ENCODE results near the gene KDM1A.
A peak's percentile ranks its signal among the peaks of the same experiment; 100 is the strongest.

Gene KDM1A

DNA sequence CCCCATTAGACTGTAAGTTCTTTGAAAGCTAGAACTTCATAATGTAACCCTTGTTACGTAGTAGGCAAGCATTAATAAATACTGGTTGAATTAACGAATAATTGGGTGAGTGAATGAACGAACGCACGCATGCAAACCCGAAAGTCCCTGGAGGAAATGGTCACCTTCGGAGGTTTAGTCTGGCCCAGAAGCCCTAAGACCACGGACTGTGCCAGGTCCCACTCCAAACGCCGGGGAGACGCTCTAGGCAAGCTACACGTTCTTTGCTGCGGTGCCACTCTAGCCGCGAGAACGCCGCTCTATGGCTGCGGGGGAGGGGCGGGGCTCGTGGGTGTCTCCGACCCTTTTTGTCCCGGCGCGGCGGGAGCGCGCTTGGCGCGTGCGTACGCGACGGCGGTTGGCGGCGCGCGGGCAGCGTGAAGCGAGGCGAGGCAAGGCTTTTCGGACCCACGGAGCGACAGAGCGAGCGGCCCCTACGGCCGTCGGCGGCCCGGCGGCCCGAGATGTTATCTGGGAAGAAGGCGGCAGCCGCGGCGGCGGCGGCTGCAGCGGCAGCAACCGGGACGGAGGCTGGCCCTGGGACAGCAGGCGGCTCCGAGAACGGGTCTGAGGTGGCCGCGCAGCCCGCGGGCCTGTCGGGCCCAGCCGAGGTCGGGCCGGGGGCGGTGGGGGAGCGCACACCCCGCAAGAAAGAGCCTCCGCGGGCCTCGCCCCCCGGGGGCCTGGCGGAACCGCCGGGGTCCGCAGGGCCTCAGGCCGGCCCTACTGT, at the start of gene KDM1A:
Gene KDM1A (plus strand): TSS at position 375 of the 769 bp plus-strand sequence. CDS start 129 bp downstream, at position 504.
- DNase-seq (ENCODE audit: extremely low spot score) = peak; percentile 95
- ChIA-PET CTCF (interaction anchor here (1.7 kb wide), 2 partner anchors 165 kb away, joined by 4 to 8 read pairs; no protein-coding TSS in a partner anchor), POLR2A (no interaction called here)
- TF ChIP-seq, protein P1, sequence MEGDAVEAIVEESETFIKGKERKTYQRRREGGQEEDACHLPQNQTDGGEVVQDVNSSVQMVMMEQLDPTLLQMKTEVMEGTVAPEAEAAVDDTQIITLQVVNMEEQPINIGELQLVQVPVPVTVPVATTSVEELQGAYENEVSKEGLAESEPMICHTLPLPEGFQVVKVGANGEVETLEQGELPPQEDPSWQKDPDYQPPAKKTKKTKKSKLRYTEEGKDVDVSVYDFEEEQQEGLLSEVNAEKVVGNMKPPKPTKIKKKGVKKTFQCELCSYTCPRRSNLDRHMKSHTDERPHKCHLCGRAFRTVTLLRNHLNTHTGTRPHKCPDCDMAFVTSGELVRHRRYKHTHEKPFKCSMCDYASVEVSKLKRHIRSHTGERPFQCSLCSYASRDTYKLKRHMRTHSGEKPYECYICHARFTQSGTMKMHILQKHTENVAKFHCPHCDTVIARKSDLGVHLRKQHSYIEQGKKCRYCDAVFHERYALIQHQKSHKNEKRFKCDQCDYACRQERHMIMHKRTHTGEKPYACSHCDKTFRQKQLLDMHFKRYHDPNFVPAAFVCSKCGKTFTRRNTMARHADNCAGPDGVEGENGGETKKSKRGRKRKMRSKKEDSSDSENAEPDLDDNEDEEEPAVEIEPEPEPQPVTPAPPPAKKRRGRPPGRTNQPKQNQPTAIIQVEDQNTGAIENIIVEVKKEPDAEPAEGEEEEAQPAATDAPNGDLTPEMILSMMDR (IDR thresholded peaks at IDR 0.05; ENCODE audit: control extremely low read depth, extremely low read depth, low read depth, missing control alignments) = peak; percentile 43

DNA sequence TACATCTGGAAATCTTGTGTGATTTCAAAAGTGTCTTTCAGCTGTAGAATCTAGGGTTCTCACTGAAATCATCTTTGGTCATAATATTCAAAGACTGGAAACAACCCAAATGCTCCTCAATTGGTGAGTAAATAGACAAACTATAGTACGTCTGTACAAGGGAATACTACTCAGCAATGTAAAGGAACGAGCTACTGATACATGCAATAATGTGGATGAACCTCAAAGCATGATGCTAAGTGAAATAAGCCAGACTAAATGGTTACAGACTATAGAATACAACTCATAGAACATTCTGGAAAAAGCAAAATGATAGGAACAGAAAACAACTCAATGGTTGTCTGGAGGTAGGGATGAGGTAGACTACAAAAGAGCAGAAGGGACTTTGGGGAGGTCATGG, 49.2 kb upstream of the KDM1A start:
- ChIA-PET CTCF (no interaction called here), POLR2A (no interaction called here)
- no peak for DNase-seq (ENCODE audit: extremely low spot score)

DNA sequence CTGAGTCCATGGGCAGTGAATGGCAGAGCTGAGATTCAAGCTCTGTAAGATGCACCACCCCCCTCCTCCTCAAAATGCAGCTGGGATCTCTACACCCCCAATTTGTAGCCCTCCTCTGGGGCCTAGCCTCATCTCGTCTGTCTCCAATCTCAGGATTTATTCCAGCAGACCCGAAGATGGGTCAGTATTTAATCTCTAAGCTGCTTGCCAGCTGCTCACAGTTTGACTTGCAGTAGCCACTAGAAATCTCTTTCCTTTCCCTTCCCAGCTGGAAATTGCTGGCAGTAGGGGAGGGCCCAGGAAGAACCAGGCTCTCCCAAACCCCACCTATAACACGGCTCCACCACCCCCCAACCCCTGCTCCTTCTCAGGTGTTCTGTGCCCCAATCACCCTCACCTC, 48.1 kb upstream of the KDM1A start:
- TF ChIP-seq, protein P1 (IDR thresholded peaks at IDR 0.05; ENCODE audit: control extremely low read depth, extremely low read depth, low read depth, missing control alignments) = no peak
- ChIA-PET CTCF (interaction anchor here (0.6 to 10.3 kb wide), 4 partner anchors 128 to 1473 kb away, joined by 3 to 95 read pairs (median 4); no protein-coding TSS in a partner anchor), POLR2A (no interaction called here)
- no peak for DNase-seq (ENCODE audit: extremely low spot score)

More for the DNA sequence above, 49.2 kb upstream of the KDM1A start:
- TF ChIP-seq, protein P1 (IDR thresholded peaks at IDR 0.05; ENCODE audit: control extremely low read depth, extremely low read depth, low read depth, missing control alignments) = no peak

DNA sequence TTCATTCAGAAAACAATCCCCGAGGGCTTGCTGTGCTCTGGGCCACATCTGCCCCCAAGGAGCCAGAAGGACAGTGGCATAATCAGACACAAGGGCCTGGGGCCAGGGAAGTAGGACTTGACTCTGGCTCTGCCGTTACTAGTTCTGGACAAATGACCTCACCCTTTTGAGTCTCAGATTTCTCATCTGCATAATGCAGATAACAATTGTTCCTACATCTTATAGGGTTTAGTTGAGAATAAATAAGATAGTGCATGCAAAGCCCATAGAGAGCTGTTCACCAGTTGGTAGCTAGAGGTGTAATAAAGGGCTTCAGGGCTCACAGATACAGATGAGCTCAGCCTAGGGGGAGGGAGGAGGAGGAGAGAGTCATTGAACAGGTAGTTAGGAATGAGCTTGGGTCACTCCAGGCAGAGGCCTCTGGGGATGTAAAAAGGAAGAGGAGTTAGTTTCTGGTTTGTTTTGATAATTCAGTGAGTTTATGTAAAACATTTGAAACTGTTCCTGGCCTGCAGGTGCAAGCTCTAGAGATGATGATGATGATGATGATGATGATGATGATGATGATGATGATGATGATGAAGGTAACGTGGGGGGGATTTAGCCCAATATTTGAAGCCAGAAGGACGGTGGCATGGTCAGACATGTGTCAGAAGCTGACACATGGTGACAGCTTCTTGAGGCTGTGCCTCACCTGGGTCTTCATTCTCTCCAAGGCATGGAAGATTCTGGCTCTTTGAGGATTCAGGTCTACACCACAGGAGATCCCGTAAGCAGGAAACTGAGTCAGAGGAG, 47.5 kb upstream of the KDM1A start:
- TF ChIP-seq, protein P1 (IDR thresholded peaks at IDR 0.05; ENCODE audit: control extremely low read depth, extremely low read depth, low read depth, missing control alignments) = no peak
- no peak for DNase-seq (ENCODE audit: extremely low spot score)
- ChIA-PET CTCF (interaction anchor here (0.6 to 10.3 kb wide), 4 partner anchors 7 to 1473 kb away, joined by 3 to 95 read pairs (median 8); no protein-coding TSS in a partner anchor), POLR2A (no interaction called here)

DNA sequence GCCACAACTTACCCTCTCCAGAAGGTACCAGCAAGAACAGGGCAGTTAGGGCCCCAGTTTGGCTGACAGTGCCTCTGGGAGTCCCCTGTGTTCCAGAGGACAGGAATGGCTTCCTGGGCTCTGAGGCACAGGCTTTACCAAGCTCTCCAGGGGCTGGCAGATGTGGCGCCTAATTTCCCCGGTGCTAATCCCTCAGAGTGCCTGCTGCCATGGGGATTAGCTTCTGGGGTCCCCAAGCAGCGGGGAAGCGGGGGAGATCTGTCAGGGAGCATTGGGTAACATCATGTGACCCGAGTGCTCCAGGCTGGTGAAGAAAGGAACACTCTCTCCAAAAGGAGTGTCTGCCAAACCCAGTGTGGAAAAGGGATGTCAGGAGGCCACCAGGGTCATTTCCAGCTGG, 46.5 kb upstream of the KDM1A start, which contains the start of gene LACTBL1:
Gene LACTBL1 (minus strand): TSS at position 107 of the 400 bp plus-strand sequence. CDS start 550 bp downstream, outside the sequence.
- DNase-seq (ENCODE audit: extremely low spot score) = no peak
- CTCF ChIA-PET = interaction anchor here (1.5 to 10.3 kb wide), 3 partner anchors 8 to 432 kb away, joined by 4 to 95 read pairs (median 11); no protein-coding TSS in a partner anchor
- POLR2A ChIA-PET = no interaction called here
- TF ChIP-seq, protein P1 (IDR thresholded peaks at IDR 0.05; ENCODE audit: control extremely low read depth, extremely low read depth, low read depth, missing control alignments) = no peak

DNA sequence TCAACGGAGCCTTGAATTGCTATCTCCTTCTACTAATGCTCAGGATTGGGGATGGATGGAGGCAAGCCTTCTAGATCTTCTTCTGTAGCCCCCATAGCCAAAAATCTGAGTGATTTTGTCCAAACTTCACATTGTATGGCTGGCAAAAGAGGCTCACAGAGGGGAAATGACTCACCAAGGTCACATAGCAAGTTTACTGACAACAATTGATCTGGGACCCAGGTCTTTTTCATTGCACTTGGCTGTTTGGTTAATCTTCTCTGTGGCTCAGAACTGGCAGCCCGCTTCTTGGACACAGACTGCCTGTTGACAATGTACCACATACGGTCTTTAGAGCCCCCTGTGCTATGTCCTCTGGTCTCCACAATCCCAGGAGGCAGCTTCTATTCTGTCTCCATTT, 43.6 kb upstream of the KDM1A start:
- POLR2A ChIA-PET = no interaction called here
- no peak for DNase-seq (ENCODE audit: extremely low spot score)
- CTCF ChIA-PET = interaction anchor here (0.7 to 10.3 kb wide), 3 partner anchors 12 to 208 kb away, joined by 3 to 95 read pairs (median 8); no protein-coding TSS in a partner anchor
- TF ChIP-seq, protein P1 (IDR thresholded peaks at IDR 0.05; ENCODE audit: control extremely low read depth, extremely low read depth, low read depth, missing control alignments) = no peak
